ENCODE measurements around the gene MTARC2.
A peak's percentile ranks its signal among the peaks of the same experiment; 100 is the strongest.

Gene MTARC2

GRCh38 chr1:220803401-220804201, 55.5 kb downstream of the MTARC2 start:
- DNase-seq (ENCODE audit: low spot score): peak; percentile 51

GRCh38 chr1:220804202-220804586, 56.1 kb downstream of the MTARC2 start:
- no peak for DNase-seq (ENCODE audit: low spot score)

GRCh38 chr1:220806408-220806807, 58.3 kb downstream of the MTARC2 start:
- DNase-seq (ENCODE audit: low spot score): no peak

GRCh38 chr1:220807726-220808125, 59.6 kb downstream of the MTARC2 start:
- no peak for DNase-seq (ENCODE audit: low spot score)

- peak; percentile 22 for DNase-seq (ENCODE audit: low spot score)
These were observed 60.4 kb downstream of the MTARC2 start for GRCh38 chr1:220808345-220809186.

GRCh38 chr1:220809187-220809550, 61.0 kb downstream of the MTARC2 start:
- DNase-seq (ENCODE audit: low spot score): no peak

GRCh38 chr1:220809704-220810103, 61.6 kb downstream of the MTARC2 start:
- no peak for DNase-seq (ENCODE audit: low spot score)

- DNase-seq (ENCODE audit: low spot score): peak; percentile 39
These were observed 62.1 kb downstream of the MTARC2 start for GRCh38 chr1:220810179-220810653.

GRCh38 chr1:220810963-220811362, 62.8 kb downstream of the MTARC2 start:
- no peak for DNase-seq (ENCODE audit: low spot score)

- no peak for DNase-seq (ENCODE audit: low spot score)
These were observed 63.6 kb downstream of the MTARC2 start for GRCh38 chr1:220811695-220812094.

- DNase-seq (ENCODE audit: low spot score): no peak
These were observed 64.2 kb downstream of the MTARC2 start for GRCh38 chr1:220812308-220812707.

GRCh38 chr1:220813013-220813412, 64.9 kb downstream of the MTARC2 start:
- no peak for DNase-seq (ENCODE audit: low spot score)

- DNase-seq (ENCODE audit: low spot score): no peak
These were observed 67.3 kb downstream of the MTARC2 start for GRCh38 chr1:220815409-220815808.

- no peak for DNase-seq (ENCODE audit: low spot score)
These were observed 69.8 kb downstream of the MTARC2 start for GRCh38 chr1:220817907-220818306.

GRCh38 chr1:220818421-220819173, 70.5 kb downstream of the MTARC2 start:
- no peak for DNase-seq (ENCODE audit: low spot score)

- DNase-seq (ENCODE audit: low spot score): no peak
These were observed 71.4 kb downstream of the MTARC2 start for GRCh38 chr1:220819467-220820026.

- DNase-seq (ENCODE audit: low spot score): no peak
These were observed 76.2 kb downstream of the MTARC2 start for GRCh38 chr1:220824031-220824989.

- DNase-seq (ENCODE audit: low spot score): no peak
These were observed 77.9 kb downstream of the MTARC2 start for GRCh38 chr1:220825819-220826551.

- DNase-seq (ENCODE audit: low spot score): no peak
These were observed 78.6 kb downstream of the MTARC2 start for GRCh38 chr1:220826729-220827128.
